ENCODE measurements around the gene STEAP3. TPM values are rescaled to one million over a fixed set of nuclear protein-coding genes. Genes with fewer than 3 reads are reported as not detected.

The STEAP3 gene
- polyA plus RNA-seq, 2 of the 4 experiments (the other 2 are of a cell fraction): 23.5 to 30.2 TPM

GRCh38 chr2:119197126-119197405 is 26.6 kb upstream of the STEAP3 start:
- TF ChIP-seq JUN (IDR thresholded peaks at IDR 0.05): no peak
- TF ChIP-seq PHF8 (IDR thresholded peaks at IDR 0.05; ENCODE audit: borderline replicate concordance, low read depth): no peak
- no peak for TF ChIP-seq RNF2 (IDR thresholded peaks at IDR 0.05; ENCODE audit: borderline replicate concordance, low read depth)
- TF ChIP-seq ZC3H11A (IDR thresholded peaks at IDR 0.05): no peak
- TF ChIP-seq RCOR1 (IDR thresholded peaks at IDR 0.05; ENCODE audit: low read depth, low read length): no peak
- TF ChIP-seq HOXA7 (CRISPR knock-in tag; IDR thresholded peaks at IDR 0.05): no peak
- TF ChIP-seq TP53 (CRISPR knock-in tag; IDR thresholded peaks at IDR 0.05): no peak
- TF ChIP-seq PBX3 (IDR thresholded peaks at IDR 0.05): no peak
- no peak for TF ChIP-seq MYC (IDR thresholded peaks at IDR 0.05; ENCODE audit: borderline replicate concordance, low read length)
- DNase-seq (ENCODE audit: low read depth in 1 of 2, low spot score in 1 of 2) (no peak), ATAC-seq (no peak), FAIRE-seq (no peak)
- H3K4me1 ChIP-seq: peaks cover 16% of the 10 kb centered on the region
- POLR2A ChIA-PET: no interaction called here
- peak overlapping the region; percentile 37 for H3K4me2 ChIP-seq
- H3K27ac ChIP-seq: no peak overlapping the region
- CTCF ChIA-PET: interaction anchor here (2.2 kb wide), 1 partner anchor 22 kb away, joined by 7 read pairs; no protein-coding TSS in a partner anchor
- no peaks in the 10 kb centered on the region for H3K9me3 ChIP-seq
- H3K4me3 ChIP-seq: no peak overlapping the region

- no peak for DNase-seq (ENCODE audit: low read depth in 1 of 2, low spot score in 1 of 2)
- no peak for ATAC-seq
- Histone ChIP-seq H3K27ac (no peak overlapping the region), H3K4me2 (0 out of 3 replicates have a peak overlapping the region, but pooled peaks have one; percentile 37), H3K4me1 (peaks cover 16% of the 10 kb centered on the region), H3K4me3 (no peak overlapping the region), H3K9me3 (no peaks in the 10 kb centered on the region)
- TF ChIP-seq MAZ (IDR thresholded peaks at IDR 0.05; ENCODE audit: borderline replicate concordance, low read depth, low read length) (no peak), PBX3 (IDR thresholded peaks at IDR 0.05) (no peak), JUN (IDR thresholded peaks at IDR 0.05) (no peak), RARB (CRISPR knock-in tag; IDR thresholded peaks at IDR 0.05) (no peak), REST (IDR thresholded peaks at IDR 0.05) (no peak), MYC (IDR thresholded peaks at IDR 0.05; ENCODE audit: borderline replicate concordance, low read length) (no peak), CBX2 (IDR thresholded peaks at IDR 0.05; ENCODE audit: borderline replicate concordance, low read depth) (no peak), RCOR1 (IDR thresholded peaks at IDR 0.05; ENCODE audit: low read depth, low read length) (no peak), CHD4 (IDR thresholded peaks at IDR 0.05; ENCODE audit: borderline replicate concordance) (no peak), FOXS1 (CRISPR knock-in tag; IDR thresholded peaks at IDR 0.05) (no peak), ATOH8 (CRISPR knock-in tag; IDR thresholded peaks at IDR 0.05; ENCODE audit: low read depth) (no peak), BHLHE40 (IDR thresholded peaks at IDR 0.05; ENCODE audit: low read depth, low read length) (no peak)
- TF ChIP-seq, protein P1, sequence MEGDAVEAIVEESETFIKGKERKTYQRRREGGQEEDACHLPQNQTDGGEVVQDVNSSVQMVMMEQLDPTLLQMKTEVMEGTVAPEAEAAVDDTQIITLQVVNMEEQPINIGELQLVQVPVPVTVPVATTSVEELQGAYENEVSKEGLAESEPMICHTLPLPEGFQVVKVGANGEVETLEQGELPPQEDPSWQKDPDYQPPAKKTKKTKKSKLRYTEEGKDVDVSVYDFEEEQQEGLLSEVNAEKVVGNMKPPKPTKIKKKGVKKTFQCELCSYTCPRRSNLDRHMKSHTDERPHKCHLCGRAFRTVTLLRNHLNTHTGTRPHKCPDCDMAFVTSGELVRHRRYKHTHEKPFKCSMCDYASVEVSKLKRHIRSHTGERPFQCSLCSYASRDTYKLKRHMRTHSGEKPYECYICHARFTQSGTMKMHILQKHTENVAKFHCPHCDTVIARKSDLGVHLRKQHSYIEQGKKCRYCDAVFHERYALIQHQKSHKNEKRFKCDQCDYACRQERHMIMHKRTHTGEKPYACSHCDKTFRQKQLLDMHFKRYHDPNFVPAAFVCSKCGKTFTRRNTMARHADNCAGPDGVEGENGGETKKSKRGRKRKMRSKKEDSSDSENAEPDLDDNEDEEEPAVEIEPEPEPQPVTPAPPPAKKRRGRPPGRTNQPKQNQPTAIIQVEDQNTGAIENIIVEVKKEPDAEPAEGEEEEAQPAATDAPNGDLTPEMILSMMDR (IDR thresholded peaks at IDR 0.05): no peak
- ChIA-PET CTCF (interaction anchor here (0.7 to 2.2 kb wide), 6 partner anchors 12 to 187 kb away, joined by 3 to 7 read pairs (median 3); no protein-coding TSS in a partner anchor), POLR2A (no interaction called here)
- WGBS (ENCODE audit: missing lambda C conversion rate): 62% methylated on average over 10 of the region's 10 CpGs
- FAIRE-seq: no peak
Observed at GRCh38 chr2:119197529-119198239, 25.9 kb upstream of the STEAP3 start.

Measured in A549 (cell line).